BJ (cell line): Measurements from ENCODE around the gene OR2AK2. TPM values are rescaled to one million over a fixed set of nuclear protein-coding genes. Genes with fewer than 3 reads are reported as not detected.
A peak's percentile ranks its signal among the peaks of the same experiment; 100 is the strongest.
"Not testable (repeated sequence)": the region's sequence is repeated elsewhere in the genome, so short reads cannot be mapped to it uniquely, and the experiment has no call there.

Experiments
- CTCF ChIA-PET: fragments of 350-600 bp; formaldehyde crosslinking; extraction: SDS; loops from one replicate; lab custom pipeline; 2021; ENCODE audit warnings: antibody characterized with exemption, inconsistent platforms; lab: Yijun Ruan, JAX
- POLR2A ChIA-PET: fragments of 300-600 bp; sonication (Branson Sonifier 250); formaldehyde crosslinking; extraction: SDS; loops from one replicate; lab custom pipeline; 2021; ENCODE audit warnings: antibody characterized with exemption; lab: Charles Lee
- DNase-seq: peaks from one replicate; pipeline ENCODE4 v3.0.0-alpha.2; 2011; ENCODE audit warnings: low read depth
- H3K27me3 ChIP-seq: 2 replicates; pipeline ENCODE4 v1.6.0; 2011; ENCODE audit warnings: low read length; ENCODE audit not compliant: control insufficient read depth, insufficient read depth
- H3K36me3 ChIP-seq: 2 replicates; pipeline ENCODE4 v1.5.1; 2011; ENCODE audit warnings: low read length; ENCODE audit not compliant: control insufficient read depth, insufficient read depth
- H3K4me3 ChIP-seq: 2 replicates; pipeline ENCODE4 v1.5.1; 2011; ENCODE audit warnings: low read depth, mild to moderate bottlenecking, control low read depth, low read length
- polyA plus RNA-seq: library from polyadenylated mRNA; depleted of rRNA; stranded (reverse); fragments of >200 nt; gene quantifications from 2 replicates; pipeline ENCODE4 v1.2.3, GENCODE V29; 2011
- TF ChIP-seq, protein P1 (sequence below): IDR thresholded peaks from 2 replicates; pipeline ENCODE4 v1.5.1; 2011; ENCODE audit warnings: low read depth, mild to moderate bottlenecking, control low read depth, inconsistent platforms, low read length, moderate library complexity; ENCODE audit not compliant: insufficient read depth

Gene OR2AK2
- polyA plus RNA-seq, 1 experiment = not detected

DNA sequence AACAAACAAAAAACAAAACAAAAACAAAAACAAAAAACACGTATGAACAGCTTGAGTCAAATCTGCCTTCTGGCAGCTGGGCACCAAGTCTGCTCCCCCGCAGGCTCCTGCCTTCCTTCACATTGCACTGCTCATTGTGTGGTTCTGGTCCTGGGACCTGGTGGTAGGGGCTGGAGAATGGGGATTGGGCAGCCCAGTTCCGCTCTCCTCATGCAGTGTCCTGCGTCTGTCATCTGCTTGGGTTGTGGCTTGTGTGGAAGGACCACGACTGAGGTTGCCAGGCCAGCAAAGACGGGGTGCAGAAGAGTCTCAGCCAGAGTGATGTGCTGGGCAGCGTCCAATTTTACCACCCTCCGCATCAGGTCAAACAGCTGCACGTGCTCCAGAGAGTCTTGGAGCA is 29.3 kb upstream of the OR2AK2 start:
- no peak for DNase-seq
- TF ChIP-seq, protein P1, sequence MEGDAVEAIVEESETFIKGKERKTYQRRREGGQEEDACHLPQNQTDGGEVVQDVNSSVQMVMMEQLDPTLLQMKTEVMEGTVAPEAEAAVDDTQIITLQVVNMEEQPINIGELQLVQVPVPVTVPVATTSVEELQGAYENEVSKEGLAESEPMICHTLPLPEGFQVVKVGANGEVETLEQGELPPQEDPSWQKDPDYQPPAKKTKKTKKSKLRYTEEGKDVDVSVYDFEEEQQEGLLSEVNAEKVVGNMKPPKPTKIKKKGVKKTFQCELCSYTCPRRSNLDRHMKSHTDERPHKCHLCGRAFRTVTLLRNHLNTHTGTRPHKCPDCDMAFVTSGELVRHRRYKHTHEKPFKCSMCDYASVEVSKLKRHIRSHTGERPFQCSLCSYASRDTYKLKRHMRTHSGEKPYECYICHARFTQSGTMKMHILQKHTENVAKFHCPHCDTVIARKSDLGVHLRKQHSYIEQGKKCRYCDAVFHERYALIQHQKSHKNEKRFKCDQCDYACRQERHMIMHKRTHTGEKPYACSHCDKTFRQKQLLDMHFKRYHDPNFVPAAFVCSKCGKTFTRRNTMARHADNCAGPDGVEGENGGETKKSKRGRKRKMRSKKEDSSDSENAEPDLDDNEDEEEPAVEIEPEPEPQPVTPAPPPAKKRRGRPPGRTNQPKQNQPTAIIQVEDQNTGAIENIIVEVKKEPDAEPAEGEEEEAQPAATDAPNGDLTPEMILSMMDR = no peak
- H3K36me3 ChIP-seq = no peaks in the 10 kb centered on the region
- no peak overlapping the region for H3K4me3 ChIP-seq
- H3K27me3 ChIP-seq = no peaks in the 10 kb centered on the region
- ChIA-PET CTCF (no interaction called here), POLR2A (no interaction called here)

DNA sequence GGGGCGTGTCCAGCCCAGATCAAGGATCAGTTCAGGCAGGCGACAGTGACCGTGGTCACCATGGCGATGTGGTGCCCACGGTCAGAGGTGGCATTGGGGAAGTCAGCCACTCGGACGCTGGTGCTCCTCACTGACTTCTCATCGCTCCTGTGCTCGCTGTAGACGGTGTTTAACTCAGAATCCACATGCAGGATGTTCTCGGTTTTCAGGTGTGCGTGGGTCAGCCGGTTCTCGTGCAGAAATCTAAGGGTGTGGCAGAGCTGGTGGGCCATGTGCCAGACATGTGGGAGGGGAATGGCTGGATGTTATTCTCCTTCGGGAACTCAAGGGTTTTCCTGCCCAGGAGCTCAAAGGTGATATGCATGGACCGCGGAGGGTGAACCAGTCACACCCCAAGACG is 28.6 kb upstream of the OR2AK2 start:
- no peak for DNase-seq
- POLR2A ChIA-PET = no interaction called here
- CTCF ChIA-PET = no interaction called here

DNA sequence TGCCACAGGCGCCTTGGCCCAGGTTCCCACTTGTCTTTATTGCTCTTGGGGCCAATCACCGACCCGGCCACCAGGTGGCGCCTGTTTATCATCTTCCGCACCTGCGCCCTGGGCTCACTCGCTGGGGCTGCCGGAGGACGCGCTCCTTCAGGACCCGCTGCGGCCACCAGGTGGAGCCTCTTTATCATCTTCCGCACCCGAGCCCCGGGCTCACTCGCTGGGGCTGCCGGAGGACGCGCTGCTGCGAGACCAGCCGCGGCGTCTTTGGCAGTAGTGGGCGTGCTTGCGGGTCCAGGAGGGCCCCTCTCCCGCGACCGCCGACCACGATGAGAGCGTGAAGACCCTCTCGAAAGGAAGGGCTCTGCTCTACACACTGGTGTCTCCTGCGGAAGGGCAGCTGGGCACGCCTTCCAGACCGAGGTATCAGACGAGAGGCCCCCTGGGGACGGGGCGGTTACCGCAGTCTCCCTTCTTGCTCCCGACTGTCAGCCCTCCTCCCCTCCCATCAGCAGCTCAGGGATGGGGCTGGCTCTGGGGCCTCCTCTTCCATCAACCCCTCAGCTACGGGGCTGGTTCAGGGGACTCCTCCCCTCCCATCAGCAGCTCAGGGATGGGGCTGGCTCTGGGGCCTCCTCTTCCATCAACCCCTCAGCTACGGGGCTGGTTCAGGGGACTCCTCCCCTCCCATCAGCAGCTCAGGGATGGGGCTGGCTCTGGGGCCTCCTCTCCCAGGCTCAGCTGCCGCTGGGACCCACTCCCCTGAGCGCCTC is 27.9 kb upstream of the OR2AK2 start:
- H3K27me3 ChIP-seq, DNase-seq, POLR2A ChIA-PET, H3K36me3 ChIP-seq, H3K4me3 ChIP-seq, CTCF ChIA-PET: not testable (repeated sequence)
- TF ChIP-seq, protein P1 = peak; percentile 15; the same call in 1 of the 2 replicates

More for the DNA sequence above, 28.6 kb upstream of the OR2AK2 start:
- Histone ChIP-seq H3K36me3 (no peaks in the 10 kb centered on the region), H3K4me3 (no peak overlapping the region), H3K27me3 (no peaks in the 10 kb centered on the region)
- TF ChIP-seq, protein P1 = no peak

DNA sequence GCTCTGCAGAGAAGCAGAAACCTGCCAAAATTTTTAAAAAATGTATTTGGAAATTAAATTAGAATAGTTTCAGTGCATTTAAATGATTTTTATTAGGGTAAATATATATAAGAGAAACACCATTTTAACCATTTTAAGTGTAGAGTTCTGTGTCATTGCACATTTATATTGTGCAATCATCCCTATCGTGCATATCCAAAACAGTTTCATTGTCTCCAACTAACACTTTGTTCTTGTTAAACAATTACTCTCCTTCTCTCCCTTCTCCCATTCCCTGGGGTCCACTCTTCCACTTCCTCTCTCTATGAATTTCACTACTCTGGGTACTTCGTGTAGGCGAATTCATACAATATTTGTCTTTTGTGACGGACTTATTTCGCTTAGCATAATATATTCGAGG is 22.4 kb upstream of the OR2AK2 start:
- Histone ChIP-seq H3K36me3 (no peaks in the 10 kb centered on the region), H3K27me3 (no peaks in the 10 kb centered on the region), H3K4me3 (no peak overlapping the region)
- DNase-seq = no peak
- POLR2A ChIA-PET = no interaction called here
- TF ChIP-seq, protein P1 = no peak
- CTCF ChIA-PET = no interaction called here

DNA sequence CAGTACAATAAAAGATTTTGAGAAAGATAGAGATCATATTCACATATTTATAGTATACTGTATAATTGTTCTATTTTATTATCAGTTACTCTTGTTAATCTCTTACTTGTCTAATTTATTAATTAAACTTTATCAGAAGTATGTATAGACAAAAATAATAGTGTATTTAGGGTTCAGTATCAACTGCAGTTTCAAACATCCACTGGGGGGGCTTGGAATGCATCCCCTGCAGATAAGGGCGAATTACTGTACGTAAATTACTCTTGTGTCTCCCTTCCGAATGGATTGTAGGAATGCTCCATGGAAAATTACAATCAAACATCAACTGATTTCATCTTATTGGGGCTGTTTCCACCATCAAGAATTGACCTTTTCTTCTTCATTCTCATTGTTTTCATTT is 16.5 kb upstream of the OR2AK2 start, which contains the start of gene OR2L8:
TSS of gene OR2L8 (plus strand) at position 301 of the 400 bp plus-strand sequence. CDS start at position 301, 0 bp downstream.
- ChIA-PET POLR2A (no interaction called here), CTCF (no interaction called here)
- no peak for DNase-seq
- H3K4me3 ChIP-seq = no peak within 1 kb of the TSS
- H3K27me3 ChIP-seq = no peaks in the 10 kb centered on the region
- no peaks in the 10 kb centered on the region for H3K36me3 ChIP-seq
- TF ChIP-seq, protein P1 = no peak
